ENCODE results near the gene OR1S1.
"Not testable (repeated sequence)": the region's sequence is repeated elsewhere in the genome, so short reads cannot be mapped to it uniquely, and the experiment has no call there.

Gene OR1S1

DNA sequence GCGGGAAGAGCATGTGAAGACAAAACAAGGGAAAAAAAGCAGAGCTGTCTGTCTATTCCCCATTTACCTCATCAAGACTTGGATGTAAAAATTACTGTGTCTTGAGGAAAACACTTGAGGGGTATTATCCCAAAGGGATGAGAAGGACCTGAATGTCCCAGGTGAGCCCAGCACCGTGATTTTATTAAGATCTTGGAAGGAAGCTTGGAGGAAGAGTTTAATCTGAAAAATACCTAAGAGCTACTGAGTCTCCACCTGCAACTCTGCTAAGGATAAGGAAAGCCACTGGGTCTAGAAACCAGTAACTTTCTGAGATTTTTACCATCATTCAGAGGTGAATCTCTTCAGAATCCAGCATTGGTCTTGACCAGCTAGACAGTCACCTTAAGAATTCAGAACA lies at the start of gene OR1S1:
TSS of gene OR1S1 (plus strand) at position 301 of the 400 bp plus-strand sequence.
- DNase-seq = not testable (repeated sequence)

- DNase-seq = no peak
Observed at GRCh38 chr11:58164389-58164788, 48.1 kb upstream of the OR1S1 start.

GRCh38 chr11:58164990-58165389 lies 47.5 kb upstream of the OR1S1 start:
- DNase-seq = no peak

DNA sequence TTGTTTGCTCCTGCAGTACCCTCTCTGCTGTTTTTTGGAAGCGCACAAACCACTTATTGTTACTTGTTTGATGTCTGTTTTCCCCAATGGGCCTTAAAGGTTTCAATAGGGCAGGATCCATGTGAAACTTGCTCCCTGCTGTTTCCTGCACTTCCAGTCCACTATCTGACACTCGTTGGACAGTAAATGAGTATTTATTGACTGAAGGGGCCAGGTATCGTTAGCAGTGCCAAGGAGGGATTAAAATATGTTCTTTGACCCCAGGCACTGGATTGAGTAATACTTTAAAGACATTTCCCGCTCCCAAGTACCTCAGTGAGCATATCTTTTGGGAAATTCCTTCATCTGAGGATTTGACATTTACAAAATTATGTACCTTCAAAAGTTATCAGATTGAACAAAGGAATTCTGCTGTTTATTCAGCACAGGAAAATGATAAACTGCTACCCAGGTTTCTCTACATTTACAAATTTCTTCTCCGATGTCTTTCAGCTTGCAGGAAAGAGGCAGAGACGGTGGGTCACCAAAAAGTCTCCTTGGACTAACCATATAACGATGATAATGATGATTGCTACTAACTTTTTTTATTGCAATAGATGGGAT lies 46.9 kb upstream of the OR1S1 start:
- no peak for DNase-seq

DNA sequence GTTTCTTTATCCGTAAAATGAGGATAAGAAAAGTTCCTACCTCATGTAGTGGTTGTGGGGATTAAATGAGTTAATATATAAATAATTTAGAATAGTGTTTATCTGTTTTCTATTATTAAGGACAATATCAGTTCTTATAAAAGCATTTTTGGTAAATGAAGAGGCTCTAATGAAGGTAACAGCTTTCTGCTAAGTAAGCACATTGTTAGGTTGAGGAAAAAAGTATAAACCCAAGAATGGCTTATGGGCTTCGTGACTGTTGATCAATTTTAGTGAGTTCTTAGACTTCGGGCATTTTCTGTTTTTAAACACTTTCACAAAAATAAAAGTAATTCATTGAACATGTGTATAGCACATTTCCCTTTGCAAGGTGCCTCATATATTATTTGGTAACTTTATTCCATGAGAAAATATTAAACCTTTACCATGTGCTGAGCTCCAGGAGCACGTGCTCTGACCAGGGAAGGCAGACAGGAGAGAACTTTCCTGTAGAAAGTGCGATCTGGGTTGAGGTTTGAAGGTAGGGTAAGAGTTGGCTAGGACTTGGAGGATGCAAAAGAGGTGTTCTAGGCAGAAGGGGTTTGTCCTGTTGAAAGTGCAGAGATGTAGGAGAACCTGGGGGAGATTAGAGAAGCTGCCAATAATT lies 35.0 kb upstream of the OR1S1 start:
- DNase-seq = no peak

GRCh38 chr11:58178444-58178843 lies 34.1 kb upstream of the OR1S1 start:
- no peak for DNase-seq

GRCh38 chr11:58179648-58180047 lies 32.9 kb upstream of the OR1S1 start:
- no peak for DNase-seq

GRCh38 chr11:58186938-58187337 lies 25.6 kb upstream of the OR1S1 start:
- DNase-seq = no peak

GRCh38 chr11:58188770-58189169 lies 23.8 kb upstream of the OR1S1 start, which contains the start of gene OR9Q2:
TSS of gene OR9Q2 (plus strand) at chr11:58189070. CDS start at chr11:58190491, 1,421 bp downstream.
- no peak for DNase-seq

DNA sequence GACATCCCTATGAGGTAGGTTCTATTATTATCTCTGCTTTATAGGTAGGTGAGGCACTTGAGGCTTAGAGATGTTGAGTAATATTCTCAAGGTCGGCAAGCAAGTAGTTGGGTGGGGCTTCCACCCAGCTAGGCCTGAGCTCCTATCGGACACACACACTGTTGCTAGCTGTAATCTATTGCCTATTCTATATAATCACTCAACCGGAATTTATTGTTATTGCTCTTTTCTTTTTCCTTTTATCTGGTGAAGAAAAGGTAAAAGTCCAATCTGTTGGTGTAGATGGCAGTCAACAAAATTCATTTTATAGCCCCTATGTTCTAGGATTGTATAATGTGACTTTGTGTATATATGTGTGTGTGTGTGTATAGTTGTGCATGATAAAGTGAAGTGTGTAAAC lies 20.3 kb upstream of the OR1S1 start:
- DNase-seq = no peak

GRCh38 chr11:58193391-58193790 lies 19.1 kb upstream of the OR1S1 start:
- DNase-seq = no peak

DNA sequence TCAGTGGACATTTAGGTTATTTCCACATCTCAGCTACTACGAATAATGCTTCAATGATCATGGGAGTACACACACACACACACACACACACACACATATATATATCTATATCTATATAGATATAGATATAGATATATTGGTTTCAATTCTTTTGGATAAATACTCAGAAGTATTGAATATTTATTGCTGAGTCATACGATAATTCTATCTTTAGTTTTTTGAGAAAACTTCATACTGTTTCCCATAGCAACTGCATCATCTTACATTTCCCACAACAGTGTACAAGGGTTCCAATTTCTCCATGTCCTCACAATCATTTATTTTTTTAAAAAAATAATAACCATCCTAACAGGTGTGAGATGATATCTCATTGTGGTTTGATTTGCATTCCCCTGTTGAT lies 16.6 kb upstream of the OR1S1 start:
- no peak for DNase-seq

- DNase-seq = no peak
Observed at GRCh38 chr11:58199271-58199670, 13.2 kb upstream of the OR1S1 start.

- DNase-seq = no peak
Observed at GRCh38 chr11:58204042-58204441, 8.5 kb upstream of the OR1S1 start, which contains the start of gene OR1S2. TSS of gene OR1S2 (minus strand) at chr11:58204142. CDS start at chr11:58204142, 0 bp downstream.

- DNase-seq = no peak
Observed at GRCh38 chr11:58216476-58216875, 4.0 kb downstream of the OR1S1 start.

DNA sequence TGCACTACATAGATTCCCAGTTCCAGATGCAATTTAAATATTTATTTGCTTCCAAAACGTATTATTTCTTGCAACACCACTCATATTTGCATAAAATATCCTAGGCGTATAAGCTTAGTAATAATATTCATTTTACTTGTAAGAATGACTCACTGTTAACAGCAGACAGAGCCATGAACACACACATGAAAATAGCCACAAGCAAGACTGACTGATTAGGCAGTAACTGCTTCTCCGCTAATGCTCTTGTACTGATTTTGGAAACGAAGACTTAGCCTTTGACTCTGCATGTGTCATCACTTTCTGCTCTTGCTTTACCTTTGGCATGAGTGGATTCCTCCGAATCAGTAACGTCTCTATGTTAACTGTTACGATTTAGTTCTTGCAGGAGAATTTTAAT lies 10.2 kb downstream of the OR1S1 start:
- no peak for DNase-seq

DNA sequence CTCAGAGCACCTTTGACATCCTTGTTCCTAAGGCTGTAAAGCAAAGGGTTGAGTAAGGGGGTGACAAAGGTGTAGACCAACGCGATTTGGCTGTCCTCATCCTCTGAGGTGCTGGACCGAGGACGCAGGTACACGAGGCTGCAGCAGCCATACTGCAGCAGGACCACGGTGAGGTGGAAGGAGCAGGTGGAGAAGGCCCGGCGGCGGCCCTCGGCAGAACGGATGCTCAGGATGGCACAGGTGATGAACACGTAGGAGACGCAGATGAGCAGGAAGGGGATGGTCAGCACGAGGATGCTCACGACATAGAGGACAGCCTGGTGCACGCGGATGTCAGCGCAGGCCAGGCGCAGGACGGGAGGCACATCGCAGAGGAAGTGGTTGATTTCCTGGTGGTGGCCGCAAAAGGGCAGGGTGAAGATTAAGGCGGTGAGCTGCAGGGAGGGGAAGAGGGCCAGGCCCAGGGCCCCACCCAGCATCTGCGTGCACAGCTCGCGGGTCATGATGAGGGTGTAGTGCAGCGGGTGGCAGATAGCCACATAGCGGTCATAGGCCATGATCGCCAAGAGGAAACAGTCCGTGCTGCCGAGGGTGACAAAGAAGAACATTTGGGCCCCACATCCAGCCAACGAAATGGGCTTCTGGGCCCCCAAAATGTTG lies 15.6 kb downstream of the OR1S1 start:
- DNase-seq = no peak

DNA sequence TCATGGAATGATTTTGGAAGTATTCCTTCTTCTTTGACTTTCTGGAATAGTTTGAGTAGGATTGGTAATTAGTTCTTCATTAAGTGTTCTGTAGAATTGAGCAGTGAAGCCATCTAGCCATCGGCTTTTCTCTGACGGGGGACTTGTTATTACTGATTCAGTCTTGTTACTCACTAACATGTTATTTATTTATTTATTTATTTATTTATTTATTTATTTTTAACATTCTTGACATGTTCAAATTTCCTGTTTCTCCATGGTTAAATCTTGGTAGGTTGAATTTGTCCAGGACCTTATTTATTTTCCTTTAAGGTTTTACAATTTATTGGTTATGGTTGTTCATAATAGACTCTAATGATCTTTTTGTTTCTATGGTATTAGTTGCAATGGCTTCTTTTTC lies 31.4 kb downstream of the OR1S1 start:
- DNase-seq = no peak

- no peak for DNase-seq
Observed at GRCh38 chr11:58254936-58255335, 42.4 kb downstream of the OR1S1 start.

- no peak for DNase-seq
Observed at GRCh38 chr11:58259983-58260382, 47.5 kb downstream of the OR1S1 start.

Data from stimulated activated CD8-positive, alpha-beta memory T cell treated with anti-CD3 and anti-CD28 coated beads, Interleukin-4, amount 100 ng/mL, for 48 hours (primary cell).